ENCODE measurements around the gene BANP.
"Not testable (repeated sequence)": the region's sequence is repeated elsewhere in the genome, so short reads cannot be mapped to it uniquely, and the experiment has no call there.

The BANP gene

DNA sequence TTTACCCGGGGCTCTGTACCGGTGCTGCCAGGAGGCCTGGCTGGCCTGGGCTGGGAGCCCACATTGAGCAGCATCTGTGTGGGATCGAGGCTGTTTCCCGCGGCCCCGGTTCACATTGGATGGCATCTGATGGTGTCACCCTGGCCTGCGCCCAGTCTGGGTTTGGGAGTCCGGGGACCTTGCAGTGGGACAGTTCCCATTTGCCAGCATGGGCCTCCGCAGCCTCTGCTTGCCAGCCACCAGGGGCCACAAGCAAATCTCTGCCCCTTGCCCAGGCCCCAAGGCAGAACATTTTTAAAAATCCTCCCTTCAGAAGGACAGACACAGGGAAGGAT lies 64.5 kb downstream of the BANP start:
- no peak for DNase-seq (ENCODE audit: low read depth in 2 of 2)

DNA sequence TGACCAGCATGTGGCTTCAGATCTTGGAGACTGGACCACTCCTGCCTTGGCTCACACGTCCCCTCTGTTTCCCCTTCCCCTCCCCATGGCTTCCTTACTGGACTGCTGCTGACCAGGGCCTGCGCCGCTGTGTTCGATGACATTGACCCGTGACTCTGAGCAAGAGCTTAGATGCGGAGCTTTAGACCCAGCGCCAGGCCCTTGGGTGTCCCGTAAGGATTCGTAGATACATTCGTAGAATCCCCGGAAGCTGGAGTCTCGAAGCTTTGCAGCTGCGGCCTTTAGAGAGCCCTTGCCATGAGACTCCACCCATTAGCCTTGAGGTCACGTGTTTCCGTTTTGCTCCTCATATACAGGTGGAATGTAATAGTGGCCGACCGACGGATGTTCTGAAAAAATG lies 65.2 kb downstream of the BANP start:
- DNase-seq (ENCODE audit: low read depth in 2 of 2) = not testable (repeated sequence)

DNA sequence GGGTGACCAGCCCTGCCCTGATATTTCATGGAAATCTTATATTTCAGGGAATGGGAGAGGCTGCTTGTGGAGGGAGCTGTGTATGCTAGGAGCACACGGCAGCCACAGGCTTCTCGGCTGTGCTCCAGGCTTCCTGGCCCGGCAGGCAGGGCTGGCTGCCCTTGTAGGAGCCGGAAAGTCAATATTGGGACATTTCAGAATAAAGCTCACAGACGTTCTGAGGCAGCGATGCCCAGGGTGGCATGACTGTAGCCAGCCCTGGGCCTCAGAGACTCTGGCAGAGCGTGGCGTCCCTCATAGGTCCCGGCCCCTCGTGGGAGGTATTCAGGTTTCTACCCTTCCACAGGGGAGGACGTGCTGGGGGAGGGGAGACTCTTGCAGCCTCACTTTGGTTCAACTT lies 65.7 kb downstream of the BANP start:
- DNase-seq (ENCODE audit: low read depth in 2 of 2) = no peak

DNA sequence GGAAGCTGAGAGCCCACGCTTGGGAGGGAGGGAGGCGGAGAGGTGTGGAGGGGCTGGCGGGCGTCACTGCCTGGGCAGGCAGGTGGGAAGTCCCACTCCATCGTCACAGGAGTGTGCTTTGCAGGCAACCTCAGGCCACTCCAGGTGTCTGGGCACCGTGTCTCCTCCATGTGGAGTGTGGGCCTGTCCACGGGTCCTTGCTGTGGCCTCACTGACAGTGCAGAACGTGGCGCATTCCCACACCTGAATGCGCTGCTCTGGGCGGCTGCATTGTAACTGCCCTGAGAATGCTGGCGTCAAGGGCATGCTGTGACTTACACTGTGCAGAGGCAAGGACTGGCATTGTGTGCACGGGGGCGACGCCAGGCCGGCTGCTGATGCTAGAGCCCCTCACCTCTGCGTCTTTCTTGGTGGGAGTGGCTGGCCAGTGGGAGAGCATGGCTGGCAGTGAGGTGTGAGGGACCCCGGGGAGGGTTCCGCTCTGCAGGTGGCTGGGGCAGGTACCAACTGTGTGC lies 66.4 kb downstream of the BANP start:
- no peak for DNase-seq (ENCODE audit: low read depth in 2 of 2)

DNA sequence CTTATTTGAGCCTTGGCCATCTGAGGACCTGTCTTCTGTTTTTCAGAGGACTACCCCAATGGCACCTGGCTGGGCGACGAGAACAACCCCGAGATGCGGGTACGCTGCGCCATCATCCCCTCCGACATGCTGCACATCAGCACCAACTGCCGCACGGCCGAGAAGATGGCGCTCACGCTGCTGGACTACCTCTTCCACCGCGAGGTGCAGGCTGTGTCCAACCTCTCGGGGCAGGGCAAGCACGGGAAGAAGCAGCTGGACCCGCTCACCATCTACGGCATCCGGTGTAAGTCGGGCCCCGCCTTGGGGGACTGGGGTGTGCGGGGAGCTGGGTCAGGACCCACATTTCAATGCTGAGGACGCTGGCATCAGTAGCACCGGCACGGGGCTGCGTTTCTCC lies 67.1 kb downstream of the BANP start:
- not testable (repeated sequence) for DNase-seq (ENCODE audit: low read depth in 2 of 2)

DNA sequence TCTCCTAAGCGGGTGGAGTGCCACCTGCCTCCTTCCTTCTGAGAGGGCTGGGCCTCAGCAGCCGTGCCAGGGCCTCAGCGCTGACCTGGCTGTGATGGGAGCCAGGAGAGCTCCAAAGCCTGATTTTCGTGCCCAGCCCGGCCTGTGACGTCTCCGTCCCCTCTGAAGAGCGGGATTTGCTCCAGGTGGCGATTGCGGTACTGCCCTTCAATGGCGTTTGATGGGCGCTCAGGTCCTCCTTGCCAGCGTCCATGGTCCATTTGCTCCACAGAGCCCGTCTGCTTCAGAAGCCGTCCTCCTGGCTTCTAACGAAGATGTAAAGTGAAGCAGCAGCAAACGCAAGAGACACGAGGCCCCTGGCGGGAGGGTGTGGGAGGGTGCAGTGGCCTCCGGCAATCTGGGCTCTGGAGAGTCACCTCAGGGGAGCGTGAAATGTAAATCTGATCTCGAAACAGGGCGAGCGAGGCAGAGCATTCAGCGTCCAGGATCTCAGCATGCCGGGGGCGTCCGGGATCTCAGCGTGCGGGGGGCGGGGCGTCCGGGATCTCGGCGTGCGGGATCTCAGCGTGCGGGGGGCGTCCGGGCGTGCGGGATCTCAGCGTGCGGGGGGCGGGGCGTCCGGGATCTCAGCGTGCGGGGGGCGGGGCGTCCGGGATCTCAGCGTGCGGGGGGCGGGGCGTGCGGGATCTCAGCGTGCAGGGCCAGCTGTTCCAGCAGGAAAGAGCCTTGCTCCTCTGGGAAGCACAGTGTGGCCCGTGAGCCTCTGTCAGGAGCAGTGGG lies 68.0 kb downstream of the BANP start:
- not testable (repeated sequence) for DNase-seq (ENCODE audit: low read depth in 2 of 2)

DNA sequence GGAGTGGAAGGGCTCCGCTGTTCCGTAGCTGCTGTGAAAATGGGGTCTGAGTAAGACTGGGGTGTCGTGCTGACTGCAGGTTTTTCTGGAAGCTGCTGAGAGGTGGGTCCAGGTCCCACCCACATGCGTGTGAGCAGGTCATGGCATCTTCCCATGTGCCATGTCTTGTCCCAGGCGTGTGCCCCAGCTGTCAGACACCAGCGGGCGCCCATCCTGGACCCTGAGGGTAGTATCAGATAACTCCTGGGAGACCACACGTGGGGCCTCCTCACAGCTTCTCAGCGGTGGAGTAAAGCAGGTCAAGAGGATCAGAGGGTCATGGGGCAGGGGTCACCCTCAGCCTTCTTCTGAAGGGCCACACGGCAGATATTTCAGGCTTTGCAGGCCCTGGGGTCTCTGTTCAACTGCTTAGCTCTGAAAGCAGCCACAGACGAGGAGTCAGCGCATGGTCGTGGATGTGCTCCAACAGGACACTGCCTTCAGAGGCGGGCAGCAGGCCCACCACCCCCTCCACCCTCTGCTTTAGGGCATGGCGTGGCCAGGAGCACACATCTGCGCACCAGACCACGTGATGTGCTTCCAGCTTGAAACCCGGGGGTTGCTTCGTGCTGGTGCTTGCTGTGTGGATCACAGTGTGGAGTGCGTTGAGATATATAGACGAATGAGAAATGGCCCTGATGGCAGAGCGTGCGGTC lies 68.7 kb downstream of the BANP start:
- DNase-seq (ENCODE audit: low read depth in 2 of 2) = no peak

DNA sequence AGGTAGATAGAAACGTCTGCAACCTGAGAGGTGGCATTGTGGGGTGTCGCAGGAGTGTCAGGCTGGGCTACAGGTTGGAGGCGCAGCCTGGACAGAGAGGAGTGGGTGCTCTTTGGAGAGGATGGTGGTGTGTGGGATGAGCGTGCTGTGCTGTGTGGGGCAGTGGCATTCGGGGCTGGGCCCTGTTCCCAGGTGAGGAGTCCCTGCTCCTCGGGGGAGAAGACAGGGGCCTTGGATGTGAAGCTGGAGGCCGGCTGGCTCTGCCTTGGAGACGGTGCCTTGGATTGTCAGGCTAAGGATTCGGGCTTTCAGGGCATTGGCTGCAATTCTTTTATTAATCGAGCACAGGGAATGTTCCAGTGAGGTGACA lies 69.3 kb downstream of the BANP start:
- DNase-seq (ENCODE audit: low read depth in 2 of 2) = no peak

DNA sequence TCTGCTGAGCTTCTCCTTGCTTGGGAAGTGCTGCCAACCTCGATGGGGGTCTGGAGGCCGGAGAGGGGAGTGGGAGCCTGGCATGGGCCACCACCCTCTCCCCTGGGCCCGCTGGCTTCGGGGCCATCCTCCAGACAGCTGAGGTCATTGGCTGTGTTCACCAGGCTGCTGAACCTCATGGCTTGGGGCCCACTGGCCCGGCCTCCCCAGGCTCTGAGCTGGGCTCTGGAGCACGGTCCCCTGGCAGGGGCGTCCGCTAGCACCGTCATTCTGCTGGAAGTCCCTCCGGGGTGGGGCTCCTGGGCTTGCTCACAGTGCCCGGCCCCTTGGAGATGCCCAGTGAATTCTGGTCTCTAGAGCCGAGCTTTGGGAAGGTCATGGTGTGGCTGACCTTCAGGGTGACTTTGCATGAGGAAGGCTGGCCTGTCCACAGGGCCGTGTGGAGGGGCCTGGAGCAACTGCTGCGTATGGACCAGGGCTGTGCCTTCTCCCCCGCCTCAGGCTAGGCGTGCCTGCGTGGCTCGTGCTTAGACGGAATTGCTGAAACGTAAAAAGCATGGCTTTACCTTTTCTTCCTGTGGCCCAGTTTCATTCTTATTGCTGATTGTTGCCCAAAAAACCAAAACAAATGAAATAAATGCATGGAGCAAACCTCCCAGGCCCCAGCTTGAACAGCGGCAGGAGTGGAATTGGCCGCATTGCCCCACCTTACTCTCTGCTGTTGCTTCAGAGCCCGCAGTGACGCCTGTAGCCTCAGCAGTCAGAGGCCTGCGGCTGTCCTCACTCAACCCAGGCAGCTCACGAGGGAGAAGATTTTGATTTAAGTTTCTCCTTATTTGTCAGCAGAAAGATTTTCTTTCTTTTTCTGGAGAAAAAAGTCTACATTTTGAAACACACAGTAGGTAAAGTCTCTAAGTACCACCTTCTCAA lies 70.1 kb downstream of the BANP start:
- DNase-seq (ENCODE audit: low read depth in 2 of 2) = not testable (repeated sequence)

DNA sequence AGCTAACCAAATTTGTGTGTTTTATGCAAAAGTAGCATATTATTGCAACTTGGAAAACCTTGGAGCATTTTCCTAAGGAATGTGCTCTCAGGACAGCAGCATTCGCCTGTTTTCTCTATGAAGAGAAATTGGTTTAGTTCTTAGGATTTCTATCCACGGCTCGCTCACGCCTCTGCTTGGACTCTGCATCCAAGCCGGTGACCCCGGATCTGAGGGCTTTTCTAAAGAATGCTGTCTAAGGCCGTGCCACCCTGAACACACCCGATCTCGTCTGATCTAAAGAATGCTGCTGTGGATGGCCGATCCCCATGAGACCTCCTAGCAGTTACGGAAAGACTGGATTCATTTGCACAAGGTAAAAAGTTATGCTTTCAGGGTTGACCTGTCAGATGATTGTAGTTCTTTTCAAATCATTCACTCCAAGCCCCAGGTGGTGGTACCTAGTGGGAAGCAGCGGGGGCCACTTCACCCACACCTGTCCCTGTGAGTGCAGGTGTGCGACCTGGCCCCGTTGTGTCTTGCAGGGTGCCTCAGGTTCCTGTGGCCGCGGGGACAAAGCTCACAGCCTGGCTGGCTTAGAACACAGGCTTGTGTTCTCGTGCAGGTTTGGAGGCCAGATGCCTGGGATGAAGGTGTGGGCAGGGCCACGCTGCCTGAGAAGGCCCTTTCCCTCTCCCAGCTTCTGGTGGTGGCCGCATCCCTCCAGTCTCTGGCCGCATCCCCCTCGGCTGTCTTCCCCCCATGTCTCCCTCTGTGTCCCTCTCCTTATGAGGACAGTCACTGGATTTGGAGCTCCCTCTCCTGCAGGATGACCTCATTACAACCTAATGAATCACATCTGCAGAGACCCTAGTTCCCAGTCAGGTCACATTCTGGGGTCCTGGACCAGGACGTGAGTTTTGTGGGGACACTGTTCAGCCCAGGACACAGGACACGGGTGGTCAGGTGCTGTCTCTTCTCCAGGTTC lies 71.1 kb downstream of the BANP start:
- no peak for DNase-seq (ENCODE audit: low read depth in 2 of 2)

DNA sequence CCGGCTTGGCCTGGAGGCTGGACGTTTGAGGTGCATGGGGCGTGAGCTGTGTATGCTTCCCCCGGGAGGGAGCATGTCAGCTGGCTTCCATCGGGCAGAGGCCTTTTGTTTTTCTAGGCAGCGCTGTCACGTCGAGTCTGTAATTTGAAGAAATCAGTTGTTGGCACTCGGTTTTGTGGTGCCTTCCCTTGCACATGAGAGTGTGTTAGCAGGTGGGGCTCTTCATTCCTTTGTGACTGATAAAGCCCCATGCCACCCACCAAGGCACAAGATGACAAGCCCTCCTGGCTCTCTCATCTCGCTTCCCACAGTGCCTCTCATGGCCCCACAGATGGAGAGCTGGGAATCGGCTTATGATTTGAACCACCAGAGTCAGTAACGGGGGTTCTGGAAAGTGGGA lies 72.1 kb downstream of the BANP start:
- no peak for DNase-seq (ENCODE audit: low read depth in 2 of 2)

DNA sequence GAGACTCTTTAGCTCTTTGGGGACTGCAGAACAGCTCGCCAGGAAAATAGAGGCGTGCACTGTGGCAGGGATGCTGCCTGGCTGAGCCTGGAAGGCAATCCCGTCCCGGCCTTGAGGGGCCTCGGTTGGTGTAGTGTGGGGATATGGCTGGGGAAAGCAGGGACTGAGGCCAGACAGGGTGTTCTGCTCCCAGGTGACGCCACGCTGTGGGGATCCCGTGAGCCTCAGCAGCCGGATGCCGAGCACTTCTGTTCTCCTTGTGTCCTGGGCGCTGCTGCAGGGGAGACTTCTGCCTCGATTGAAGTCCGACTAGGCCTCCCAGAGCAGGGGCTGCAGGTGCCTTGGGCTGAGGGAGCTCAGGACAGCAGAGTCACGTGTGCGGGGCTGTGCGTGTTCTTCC lies 72.6 kb downstream of the BANP start:
- DNase-seq (ENCODE audit: low read depth in 2 of 2) = no peak

DNA sequence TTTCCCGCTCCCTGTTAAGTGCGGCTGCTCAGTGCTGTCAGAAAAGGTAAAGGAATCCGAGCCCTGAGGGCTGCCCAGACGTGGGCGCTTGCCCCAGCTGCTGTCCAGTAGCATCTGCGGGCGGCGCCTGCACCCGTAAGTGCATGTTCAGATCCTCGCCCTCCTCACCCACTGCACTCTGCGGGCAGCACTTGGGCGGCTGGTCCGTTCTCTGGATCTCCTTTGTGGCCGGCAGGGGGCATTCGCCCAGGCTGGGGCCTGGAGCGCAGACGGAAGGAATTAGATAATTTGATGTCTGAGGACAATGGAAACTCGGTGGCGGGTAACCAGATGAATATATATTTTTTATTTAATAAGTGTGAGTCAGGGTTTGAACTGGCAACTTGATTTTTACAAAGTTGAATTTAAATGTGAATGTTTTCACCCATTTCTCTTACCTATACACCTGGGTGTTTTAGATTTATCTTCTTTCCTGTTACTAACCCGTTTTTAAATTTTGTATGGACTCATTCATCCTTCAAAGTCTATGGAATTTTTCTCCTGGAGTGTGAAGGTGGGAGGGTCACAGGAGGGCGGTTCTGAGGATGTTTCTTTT lies 73.4 kb downstream of the BANP start:
- not testable (repeated sequence) for DNase-seq (ENCODE audit: low read depth in 2 of 2)

DNA sequence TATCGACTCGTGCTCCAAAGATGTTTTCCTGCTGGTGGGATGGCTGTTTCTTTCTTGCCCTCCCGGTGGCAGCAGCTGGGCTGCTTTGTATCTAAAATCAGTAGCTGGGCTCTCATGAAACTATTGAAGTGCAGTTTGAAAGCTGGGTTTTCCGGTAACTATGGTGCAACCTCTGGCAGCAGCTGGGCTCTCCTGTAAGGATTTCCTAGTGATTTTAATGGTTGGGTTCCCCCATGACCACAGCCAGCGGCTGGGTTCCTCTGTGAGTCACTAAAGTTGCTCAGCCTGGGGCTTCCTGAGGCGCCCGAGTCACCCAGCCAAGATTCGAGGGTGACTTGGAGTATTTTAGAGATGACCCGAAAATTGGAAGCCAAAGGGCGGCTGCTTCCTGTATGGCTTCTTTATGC lies 73.9 kb downstream of the BANP start:
- DNase-seq (ENCODE audit: low read depth in 2 of 2) = not testable (repeated sequence)

DNA sequence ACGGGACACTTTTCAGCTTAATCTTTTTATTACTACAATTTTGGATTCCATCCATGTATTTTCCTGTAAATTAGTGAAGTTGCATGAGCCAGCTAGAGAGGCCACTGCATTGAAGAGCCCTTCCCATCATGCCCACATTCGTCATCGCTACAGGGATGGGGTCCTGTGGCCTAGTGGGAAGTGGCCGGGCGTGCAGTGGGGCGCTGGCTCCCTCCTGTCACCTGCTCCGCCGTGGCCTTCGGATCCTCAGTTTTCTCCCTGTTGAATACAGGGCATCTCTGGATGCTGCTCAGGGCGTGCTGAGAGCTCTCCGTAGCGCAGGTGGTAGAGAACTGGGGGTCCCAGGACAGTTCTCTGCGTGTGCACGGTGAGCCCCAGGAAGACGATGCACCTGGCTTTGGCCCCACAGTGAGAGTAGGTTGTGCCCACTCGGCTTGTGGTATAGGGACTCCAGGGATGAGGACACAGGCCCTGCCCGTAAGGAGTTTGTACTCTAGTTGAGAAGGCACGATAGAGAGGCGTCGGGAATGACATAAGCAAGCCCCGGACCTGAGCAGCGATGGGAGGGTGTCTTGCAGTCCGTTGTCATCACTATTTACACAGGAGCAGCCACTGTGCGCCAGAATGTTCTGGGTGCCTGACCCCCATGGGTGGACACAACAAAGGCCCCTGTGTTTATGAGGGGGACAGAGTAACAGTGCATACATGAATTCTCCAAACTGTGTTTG lies 74.8 kb downstream of the BANP start:
- DNase-seq (ENCODE audit: low read depth in 2 of 2) = not testable (repeated sequence)

DNA sequence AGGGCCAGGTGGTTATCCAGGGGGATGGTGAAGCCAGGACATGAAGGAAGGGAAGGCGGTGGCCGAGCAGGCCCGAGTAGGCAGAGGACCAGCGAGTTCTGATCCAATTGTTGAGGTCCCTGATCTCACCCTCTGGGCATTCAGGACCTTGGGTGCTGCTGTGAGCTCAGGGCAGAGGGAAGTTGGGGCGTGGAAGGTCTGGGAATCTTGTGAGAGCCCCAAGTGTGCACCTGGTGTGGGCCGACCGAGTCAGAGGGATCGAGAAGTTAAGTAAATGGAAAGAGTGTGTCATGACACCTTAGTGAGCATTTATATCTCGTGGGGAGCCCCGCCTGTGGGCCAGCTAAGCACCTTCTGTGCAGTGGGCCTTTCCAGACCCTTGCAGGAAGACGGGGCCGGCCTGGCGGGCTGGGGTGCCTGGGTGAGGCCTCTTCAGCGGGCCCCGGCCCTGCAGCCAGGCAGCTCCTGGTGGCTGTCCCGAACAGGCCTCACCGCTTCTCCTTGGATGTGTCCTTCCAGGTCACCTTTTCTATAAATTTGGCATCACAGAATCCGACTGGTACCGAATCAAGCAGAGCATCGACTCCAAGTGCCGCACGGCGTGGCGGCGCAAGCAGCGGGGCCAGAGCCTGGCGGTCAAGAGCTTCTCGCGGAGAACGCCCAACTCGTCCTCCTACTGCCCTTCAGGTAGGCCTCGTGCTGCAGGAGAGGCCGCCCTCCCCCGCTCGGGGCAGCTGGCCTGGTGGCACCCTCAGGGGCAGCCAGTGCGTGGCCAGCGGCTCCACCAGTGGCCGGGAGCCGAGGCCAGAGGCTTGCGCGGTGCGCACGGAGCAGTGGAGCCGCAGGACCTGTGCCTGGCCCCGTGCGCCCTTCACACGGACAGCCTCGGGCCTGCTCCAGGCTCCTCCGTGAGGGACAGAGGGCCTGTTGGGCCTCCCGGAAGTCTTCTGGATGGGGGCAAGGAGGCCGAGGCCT lies 76.0 kb downstream of the BANP start:
- no peak for DNase-seq (ENCODE audit: low read depth in 2 of 2)

DNA sequence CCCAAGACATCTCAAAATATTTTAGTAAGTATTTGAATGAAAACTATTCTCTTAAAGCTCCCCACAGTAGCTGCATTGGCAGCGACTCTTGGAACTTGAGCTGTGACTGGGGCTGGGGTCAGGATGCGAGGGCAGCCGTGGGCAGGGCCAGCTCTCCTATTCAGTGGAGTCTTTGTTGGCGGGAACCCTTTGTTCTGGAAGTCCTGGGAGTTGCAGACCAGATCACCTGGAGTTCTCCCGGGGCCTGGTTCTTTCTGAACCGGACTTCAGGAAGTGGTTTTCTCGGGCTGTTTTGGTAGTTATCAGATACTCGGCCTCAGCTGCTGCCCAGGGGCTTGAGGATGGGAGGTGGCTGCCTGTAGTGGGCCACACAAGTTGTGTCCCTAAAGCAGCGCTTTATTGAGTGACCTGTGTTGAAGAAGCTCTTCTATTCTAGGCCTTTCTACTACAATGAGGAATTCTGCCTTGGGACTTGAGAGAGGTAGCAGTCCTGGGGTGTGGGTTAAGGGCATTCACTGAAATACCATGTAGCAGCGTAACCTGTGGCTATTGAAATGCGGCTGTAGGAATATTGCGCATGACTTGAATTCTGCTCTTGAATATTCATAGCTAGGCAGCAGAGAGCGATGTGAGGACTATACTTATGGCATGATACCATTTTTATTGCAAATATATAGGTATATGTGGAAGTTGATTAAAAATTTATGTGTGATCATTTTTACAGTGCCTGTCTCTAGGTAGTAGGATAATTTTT lies 77.1 kb downstream of the BANP start:
- not testable (repeated sequence) for DNase-seq (ENCODE audit: low read depth in 2 of 2)

DNA sequence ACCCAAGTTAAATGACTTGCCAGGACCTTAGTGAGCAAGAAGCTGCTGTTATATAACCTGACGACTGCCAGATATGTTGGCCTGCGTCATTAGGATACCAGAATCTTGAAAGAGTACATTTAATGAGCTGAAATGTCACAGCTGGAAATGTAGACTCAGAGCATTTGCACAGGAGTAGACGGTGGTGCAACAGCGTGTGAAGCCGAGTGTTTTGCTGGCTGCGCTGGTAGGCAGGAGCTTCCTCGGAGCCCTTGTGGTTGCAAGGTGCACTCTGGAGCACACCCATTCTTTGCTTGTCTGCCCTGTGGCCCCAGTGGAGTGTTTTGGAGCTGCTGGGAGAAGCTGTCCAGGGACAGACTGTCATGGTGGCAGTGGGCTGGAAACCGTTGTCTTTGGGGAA lies 79.3 kb downstream of the BANP start:
- no peak for DNase-seq (ENCODE audit: low read depth in 2 of 2)

Measured in stimulated activated CD4-positive, alpha-beta T cell treated with anti-CD3 and anti-CD28 coated beads, Interleukin-12 subunit alpha, Interleukin-12 subunit beta, amount 100 ng/mL, for 24 hours (primary cell).